DLD1 (cell line): ENCODE data around the gene FAXC.
"Not testable (repeated sequence)": the region's sequence is repeated elsewhere in the genome, so short reads cannot be mapped to it uniquely, and the experiment has no call there.

Experiments used
- in situ Hi-C: cut with HindIII; loops from 2 replicates; pipeline ENCODE4 v1.10.0; 2017; ENCODE audit warnings: low sequenced_read_pairs

The FAXC gene

DNA sequence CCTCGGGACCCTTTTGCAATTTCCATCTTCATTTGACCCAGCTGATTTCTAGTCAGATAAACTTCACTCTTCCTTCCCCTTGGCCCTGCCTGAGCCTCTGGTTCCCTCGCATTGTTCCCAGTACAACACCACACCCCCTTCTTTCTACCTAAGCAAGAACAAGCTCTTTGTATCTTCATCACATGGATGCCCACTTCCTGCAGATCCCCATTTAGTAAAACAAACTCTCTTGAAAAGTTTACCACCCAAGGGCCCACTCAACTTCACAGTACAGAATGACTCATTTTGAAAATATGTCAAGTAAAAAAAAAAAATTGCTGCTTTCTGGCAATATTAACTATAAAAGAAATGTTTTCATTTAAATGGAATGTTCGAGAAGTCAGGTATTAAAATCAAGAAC is 5.2 kb downstream of the FAXC start:
- in situ Hi-C loops, result no loop called here

- in situ Hi-C loops, result no loop called here
Observed at GRCh38 chr6:99341862-99342455, 7.5 kb downstream of the FAXC start.

DNA sequence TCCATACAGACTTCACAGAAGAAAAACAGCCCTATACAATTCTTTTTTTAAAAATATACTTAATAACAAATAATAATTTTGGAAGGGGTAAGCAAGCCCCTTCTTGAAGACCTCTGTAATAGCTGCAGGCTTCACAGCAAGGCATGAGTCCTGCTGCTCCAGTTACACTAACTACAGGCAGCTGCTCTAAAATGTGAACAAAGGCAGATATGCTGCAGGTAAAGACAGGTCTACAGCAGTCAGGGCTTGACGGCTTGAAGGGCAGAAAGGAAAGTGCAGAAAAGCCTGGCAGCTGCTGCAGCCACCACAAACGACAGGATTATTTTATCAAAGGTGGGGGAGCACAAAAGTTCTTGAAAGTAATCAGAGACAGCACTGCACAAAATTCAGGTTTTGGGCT is 11.3 kb downstream of the FAXC start:
- in situ Hi-C loops, result no loop called here

DNA sequence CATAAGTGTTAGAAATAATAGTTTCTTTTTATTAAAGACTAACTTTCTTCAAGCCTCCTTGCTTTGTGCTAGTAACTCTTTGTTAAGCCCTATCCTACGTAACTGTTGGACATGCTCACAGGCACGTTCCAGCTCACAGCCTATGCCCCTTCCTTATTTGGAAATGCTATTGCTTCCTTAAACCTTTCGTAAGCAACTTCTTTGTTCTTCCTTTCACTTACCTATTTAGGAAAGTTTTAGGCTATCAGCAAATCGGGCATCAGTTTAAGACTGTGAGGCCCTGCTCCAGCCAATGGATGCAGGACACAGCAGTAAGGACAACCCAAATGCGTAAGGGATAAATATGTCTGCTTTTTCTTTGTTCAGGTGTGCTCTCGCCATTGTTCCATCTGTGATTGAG is 14.2 kb downstream of the FAXC start:
- in situ Hi-C loops, result not testable (repeated sequence)

- in situ Hi-C loops, result no loop called here
Observed at GRCh38 chr6:99334526-99335127, 14.8 kb downstream of the FAXC start.

GRCh38 chr6:99333068-99333467 is 16.4 kb downstream of the FAXC start:
- in situ Hi-C loops, result no loop called here

GRCh38 chr6:99331531-99331930 is 17.9 kb downstream of the FAXC start:
- in situ Hi-C loops, result no loop called here

DNA sequence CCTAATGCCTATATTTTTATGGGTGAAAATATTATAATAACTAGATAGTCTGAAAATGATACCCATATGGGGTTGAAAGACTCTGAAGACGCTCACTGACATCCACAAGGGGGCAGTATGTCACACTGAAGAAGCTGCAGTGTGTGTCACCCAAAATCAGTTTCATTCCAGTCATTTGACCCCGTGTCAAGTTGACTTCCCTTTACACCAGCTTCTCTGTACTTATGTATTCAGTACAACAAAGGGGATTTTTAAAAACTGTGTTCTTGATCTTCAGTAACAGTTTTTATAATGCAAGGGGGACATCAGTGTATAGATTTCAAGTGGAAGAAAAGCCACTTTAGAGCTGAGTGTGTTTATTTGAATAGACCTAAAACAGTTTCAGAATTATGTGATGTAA is 19.3 kb downstream of the FAXC start:
- in situ Hi-C loops, result no loop called here

- in situ Hi-C loops, result no loop called here
Observed at GRCh38 chr6:99324996-99325395, 24.5 kb downstream of the FAXC start.

DNA sequence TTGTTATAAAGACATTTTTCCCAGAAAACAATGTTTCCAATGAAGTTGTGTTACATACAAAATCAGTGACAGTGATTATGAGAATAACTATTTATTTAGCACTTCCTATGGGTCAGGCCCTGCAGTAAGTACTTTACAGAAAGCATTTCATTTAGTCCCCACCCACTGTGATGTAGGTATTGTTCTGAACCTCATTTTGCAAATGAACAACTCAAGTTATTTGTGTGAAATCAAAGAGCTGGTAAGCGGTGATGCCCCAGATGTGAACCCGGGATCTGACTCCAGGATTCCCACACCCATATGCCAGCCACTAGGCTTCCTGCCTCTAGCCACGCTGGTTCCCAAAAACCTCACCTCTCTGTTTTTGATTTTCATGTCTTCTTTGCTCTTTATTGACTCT is 30.9 kb downstream of the FAXC start:
- in situ Hi-C loops, result no loop called here

GRCh38 chr6:99312354-99312753 is 37.1 kb downstream of the FAXC start:
- in situ Hi-C loops, result no loop called here

DNA sequence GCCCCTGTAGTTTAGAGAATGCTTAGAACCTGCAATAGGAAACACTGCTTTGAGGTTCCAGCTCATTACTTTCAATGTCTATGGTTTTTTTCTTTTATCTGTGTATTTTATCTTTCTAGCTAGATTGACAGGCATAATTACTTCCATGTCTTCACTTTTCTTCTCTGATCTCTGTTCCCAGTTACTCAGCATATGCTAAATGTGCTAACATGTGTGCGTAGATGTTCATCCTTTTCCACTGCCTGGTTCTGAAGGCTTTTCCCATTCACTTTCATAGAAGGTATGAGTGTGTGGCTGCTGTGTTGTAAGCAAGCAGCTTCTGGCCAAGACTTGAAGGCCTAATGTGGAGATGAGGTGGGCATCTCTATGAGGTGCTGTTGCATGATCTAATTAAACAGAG is 38.9 kb downstream of the FAXC start:
- in situ Hi-C loops, result no loop called here

GRCh38 chr6:99309557-99309956 is 39.9 kb downstream of the FAXC start:
- in situ Hi-C loops, result no loop called here

DNA sequence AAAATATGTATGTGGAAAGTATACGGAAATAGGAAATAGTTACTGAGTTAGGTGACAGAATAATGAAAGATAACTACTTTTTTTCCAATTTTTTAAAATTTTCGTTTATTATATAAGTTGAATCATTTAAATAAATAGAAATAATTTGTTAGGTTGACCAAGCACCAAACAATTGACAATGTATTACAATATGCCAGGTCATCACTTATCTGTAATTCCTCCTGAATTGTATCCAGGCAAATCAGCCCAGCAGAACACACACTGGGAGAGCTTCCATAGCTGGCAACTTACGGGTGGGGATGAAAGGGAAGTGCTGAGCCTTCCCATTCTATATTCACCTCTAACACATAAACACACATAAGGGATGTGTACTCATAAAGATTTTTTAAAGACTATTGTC is 40.7 kb downstream of the FAXC start:
- in situ Hi-C loops, result no loop called here

DNA sequence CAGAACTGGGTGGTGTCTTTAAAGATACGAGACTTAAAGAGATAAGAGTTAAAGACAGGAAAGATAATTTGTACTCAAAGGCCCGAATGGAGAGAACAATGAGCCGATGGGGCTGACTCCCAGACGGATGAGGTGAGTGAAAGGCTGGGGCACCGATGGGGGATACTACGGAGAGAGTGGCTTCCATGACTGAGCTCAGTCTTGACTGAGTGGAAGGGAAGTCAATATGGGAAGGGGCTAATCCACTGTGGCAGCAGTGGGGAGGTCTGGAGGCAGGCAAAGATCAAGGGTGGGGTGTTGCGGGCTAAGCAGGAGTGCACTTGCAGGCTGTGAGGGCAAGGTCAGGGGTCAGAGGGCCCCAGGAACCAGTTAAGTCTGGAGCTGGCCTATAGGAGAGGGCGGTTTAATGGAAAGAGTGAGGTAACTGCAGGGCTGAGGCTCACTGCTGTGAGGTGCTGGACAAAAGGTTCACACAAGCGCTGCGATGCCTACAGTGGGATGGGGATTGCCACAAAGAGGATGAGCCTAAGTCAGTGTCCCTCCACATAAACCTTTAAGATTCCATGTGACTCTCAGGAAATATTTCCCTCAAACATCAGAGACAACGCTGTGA is 42.1 kb downstream of the FAXC start:
- in situ Hi-C loops, result no loop called here

DNA sequence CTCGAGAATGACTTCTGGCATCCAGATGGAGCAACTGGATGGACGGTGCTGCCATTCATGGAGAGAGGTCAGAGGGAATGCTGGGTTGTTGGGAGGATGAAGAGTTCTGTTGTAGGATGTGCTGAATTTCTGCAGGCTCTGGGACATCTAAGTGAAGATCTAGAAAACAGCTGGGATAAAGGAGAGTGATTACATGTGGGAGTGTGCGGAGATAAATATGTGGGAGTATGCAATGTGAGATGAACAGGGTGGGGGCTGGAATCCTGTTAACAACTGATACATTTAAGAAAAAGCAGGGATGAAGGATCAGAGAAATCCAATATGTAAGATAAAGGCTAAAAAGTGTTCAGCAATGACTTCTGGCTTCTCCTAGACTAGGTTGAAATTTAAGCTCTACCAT is 43.1 kb downstream of the FAXC start:
- in situ Hi-C loops, result no loop called here

DNA sequence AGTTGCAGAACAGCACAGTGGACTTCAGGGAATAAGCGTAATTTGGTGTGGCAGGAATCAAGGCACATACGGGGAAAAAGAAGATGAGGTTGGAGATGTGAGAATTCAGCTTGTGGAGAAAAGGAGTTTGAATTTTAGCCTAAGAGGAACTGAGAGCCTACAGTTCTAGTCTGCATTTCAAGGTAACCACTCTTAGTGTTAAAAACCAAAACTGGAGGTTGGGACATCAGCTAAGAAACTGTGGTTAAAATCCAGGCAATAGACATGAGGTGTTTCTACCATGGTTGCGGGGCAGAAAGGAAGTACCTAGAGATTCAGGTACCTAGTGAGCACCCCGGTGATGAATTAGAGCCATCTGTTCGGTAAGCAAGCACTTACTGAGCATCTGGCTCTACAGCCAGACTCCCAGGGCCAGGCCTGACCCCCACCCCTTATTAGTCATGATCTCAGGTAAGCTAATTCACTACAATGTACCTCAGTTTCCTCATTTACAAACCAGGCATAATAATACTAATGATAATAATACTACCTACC is 44.4 kb downstream of the FAXC start:
- in situ Hi-C loops, result no loop called here

DNA sequence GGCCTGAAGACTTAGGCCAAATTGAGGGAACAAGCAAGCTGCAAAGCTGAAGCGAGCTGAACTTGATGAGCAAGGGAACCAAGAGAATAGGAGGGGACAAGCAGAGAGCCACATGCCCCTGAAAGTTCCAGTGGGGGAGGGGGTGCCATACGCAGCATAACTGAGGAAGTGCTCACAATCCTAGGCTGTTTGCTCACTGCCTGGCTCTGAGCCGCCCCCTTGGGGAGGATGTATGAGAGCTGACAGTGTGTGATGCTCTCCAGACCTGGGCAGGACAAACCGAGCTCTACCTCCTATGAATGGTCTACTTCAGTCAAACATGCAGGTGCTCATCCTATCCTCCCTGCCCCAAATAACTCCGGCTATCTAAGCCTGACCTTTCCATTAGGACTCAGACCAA is 52.1 kb downstream of the FAXC start:
- in situ Hi-C loops, result no loop called here

DNA sequence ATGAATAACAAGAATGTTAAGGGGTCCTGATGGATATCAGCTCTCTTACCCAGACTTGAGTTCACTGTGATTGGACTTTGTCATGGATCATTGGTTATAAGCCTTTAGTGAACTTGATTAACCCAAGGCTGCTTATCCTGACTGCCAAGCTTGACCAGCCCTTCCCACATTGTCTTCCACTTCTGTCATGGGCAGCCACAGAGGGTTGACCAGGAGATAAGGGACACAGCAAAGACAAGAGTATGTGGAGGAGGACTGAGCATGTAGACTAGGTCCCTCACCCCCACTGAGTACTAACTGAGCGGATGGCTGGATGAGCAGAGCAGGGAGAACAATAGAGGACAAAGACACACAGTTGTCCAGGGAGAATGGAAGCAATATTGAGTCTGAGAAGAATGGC is 52.5 kb downstream of the FAXC start:
- in situ Hi-C loops, result no loop called here

DNA sequence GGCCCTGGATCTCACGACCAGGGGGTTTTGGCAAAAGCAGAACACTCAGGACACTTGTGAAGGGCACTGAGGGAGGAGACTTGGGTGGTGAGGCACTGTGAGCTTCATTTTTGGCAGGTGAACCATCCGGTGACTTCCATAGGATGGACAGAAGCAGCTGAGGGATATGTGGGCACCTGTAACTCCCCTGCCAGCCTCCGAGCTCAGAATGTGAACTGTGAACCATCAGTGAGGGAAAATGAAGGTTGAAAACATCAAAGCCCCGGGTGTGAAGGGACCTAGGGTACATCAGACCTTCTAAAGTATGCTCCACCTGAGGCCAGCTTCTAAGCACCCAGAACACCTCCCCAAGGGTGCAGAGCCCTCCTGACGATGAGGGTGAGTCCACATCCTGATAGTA is 53.2 kb downstream of the FAXC start:
- in situ Hi-C loops, result no loop called here

DNA sequence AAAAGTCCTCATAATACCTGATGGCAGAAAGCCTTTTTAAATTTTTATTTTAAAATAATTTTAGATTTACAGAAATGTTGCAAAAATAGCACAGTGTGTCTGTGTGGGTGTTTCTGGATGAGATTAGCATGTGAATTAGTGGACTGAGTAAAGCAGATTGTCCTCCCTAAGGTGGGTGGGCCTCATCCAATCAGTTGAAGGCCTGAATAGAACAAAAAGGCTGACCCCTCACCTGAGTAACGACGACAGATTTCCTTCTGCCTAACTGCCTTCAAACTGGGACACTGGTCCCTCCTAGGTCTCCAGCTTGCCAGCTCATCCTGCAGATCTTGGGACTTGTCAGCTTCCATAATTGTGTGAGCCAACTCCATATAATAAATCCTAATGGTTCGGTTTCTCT is 54.2 kb downstream of the FAXC start:
- in situ Hi-C loops, result no loop called here

GRCh38 chr6:99294786-99295185 is 54.7 kb downstream of the FAXC start:
- in situ Hi-C loops, result no loop called here

- in situ Hi-C loops, result no loop called here
Observed at GRCh38 chr6:99289701-99290100, 59.8 kb downstream of the FAXC start.
